HG02798 (cell line): ENCODE measurements around the gene SFT2D3.

Experiments
- ATAC-seq: cut with Tn5 transposase; IDR thresholded peaks from one replicate; pipeline ENCODE4 v1.9.1; 2021; ENCODE audit warnings: mild to moderate bottlenecking; ENCODE audit not compliant: unreplicated experiment, poor library complexity

SFT2D3 gene

DNA sequence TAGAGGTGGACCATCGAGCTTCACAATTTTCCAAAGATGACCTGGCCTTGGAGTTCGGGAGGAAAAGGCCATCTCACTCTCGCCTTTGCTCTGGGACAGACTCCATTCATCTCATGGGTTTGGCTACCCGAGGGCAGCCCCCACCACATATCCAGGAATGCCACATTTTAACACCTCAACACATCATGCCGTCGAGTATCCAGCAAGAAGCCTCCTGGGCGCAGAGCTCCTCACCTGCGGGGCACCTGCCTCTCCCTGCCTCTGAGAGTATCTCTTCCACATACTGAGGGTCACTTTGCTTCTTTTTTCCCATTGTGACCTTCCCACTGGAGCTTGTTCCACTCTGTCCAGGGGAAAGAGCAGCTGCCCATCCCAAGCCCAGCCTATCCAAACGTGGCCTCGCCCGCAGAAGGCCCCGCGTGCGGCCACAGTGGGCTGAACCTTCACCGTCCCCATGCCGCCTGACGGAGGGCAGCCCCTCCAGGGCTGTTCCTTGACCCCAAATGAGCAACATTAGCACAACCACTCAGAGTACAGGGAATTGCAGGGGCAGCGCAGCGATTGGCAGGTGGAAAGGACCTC lies 20.5 kb upstream of the SFT2D3 start:
- ATAC-seq: no peak

DNA sequence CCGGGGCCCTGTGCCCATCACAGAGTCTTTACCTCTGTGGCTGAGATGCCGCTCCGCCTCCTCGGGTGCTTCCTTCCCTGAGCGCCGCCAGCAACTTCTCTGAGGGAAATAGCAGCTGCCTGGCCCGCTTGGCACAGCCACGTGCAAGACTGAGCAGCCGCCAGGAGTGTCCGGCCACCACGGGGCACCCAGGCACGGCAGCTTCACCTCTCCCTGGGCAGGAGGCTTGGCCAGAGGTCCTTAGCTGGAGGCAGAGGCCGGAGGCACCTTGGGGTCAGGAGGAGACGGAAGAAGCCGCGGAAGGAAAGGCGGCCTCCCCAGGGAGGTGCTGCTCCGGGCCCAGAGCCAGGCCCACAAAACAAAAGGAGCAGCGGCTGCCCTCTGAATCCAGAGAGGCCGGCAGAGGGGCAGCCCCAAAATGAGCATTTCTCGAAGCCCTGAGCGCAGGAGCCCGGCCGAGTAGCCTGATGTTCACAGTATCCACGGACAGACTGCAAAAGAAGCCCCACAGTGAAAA lies 20.0 kb upstream of the SFT2D3 start:
- no peak for ATAC-seq

DNA sequence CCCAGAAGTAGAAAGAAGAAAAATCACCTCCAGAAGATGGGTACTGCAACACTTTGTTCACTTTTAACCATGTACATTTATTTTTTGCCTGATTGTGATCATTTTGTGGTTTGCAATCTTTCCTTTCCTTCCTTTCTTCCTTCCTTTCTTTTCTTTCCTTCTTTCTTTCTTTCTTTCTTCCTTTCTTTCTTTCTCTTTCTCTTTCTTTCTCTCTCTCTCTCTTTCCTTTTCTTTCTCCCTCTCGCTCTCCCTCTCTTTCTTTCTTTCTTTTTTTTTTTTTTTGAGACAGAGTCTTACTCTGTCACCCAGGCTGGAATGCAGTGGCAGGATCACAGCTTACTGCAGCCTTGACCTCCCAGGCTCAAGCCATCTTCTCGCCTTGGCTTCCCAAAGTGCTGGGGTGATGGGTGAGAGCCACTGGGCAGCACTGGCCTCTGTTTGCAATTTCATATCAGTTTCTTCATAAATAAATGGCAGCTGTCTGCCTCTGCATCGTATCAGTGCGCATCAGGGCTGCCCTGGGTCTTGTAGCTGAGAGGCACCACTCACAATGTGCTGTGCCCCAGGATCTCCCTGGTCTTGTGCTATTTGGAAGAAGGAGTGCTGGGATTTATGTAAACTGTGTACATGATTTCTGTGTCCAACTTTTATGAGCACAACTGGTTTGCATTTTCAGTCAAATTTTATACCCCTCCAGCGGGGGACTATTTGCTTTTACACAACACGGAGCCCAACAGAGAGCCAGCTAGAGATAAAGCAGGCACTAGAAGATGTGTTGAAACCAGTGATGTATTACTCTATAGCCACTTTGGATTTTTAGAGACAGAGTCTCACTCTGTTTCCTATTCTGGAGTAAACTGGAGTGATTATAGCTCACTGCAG lies 19.1 kb upstream of the SFT2D3 start:
- ATAC-seq: no peak

DNA sequence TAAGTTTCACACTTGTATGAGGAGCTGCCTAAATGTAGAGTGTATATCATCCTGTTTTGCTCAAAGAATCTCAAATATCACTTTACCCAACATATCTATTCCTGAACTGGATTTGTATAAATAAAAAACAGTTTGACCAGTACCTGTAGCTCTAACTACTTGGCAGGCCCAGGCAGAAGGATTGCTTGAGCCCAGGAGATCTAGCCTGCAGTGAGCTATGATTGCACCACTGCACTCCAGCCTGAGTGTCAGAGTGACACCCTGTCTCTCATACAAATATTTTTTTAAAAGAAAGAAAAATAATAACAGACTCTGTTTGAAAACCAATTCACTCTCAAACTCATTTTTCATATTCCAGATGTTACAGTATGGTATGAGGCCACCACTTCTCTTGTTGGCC lies 18.2 kb upstream of the SFT2D3 start:
- no peak for ATAC-seq

DNA sequence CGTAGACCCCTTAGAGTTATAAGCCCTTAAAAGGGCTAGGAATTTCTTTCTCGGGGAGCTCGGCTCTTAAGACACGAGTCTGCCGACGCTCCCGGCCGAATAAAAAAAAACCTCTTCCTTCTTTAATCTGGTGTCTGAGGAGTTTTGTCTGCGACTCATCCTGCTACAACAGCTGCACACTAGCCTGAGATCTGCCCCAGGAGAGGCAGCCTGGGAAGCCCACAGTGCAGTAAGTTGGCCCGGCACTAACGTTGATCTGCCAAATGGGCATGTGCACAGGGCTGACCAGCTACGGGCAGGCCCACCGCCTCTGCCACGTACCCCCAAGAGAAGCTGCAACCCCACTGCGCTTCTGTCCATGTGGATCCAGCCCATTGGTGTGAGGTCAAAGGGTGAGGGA lies 17.5 kb upstream of the SFT2D3 start:
- no peak for ATAC-seq

DNA sequence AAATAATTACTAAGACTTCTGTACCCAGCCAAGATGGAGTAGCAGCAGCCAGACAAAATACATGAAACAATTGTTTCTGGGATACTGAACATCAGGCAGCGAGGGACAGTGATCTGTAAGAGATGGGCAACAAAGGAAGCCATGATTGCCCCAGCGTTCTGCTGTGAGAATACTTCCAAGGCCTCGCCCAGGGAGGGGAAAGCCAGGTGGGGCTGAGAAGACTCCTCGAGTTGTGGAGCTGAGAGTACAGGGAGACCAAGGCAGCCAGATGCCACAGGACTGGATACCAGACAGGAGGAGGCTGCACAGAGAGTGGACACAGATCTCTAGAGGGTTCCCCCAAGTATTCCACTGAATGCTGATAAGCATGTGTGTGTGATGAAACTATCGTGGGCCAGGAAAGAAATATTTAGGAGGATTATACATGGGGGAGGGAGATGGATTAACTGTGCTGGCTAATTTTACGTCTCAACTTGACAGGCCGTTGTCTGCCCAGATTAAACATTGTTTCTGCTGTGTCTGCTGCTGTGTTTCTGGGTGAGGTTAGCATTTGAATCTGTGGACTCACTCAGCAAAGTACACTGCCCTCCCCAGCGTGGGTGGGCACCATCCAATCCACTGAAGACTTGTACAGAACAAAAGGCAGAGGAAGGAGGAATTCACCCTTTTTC lies 15.8 kb upstream of the SFT2D3 start:
- ATAC-seq: no peak

DNA sequence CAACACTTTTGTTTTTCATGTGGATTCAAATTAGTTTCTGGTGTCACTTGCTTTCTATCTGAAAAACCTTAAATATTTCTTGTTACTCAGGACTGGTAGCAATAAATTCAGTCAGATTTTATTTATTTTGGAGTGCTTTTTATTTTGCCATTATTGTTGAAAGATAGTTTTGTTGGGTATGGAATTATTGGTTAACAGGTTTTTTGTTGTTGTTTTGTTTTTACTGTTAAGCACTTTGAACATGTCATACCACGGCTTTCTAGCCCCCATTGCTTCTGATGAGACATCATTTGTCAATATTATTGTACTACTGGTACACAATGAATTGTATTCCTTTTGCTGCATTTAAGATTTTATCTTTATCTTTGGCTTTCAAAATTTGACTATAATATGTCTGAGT lies 12.9 kb upstream of the SFT2D3 start:
- no peak for ATAC-seq

DNA sequence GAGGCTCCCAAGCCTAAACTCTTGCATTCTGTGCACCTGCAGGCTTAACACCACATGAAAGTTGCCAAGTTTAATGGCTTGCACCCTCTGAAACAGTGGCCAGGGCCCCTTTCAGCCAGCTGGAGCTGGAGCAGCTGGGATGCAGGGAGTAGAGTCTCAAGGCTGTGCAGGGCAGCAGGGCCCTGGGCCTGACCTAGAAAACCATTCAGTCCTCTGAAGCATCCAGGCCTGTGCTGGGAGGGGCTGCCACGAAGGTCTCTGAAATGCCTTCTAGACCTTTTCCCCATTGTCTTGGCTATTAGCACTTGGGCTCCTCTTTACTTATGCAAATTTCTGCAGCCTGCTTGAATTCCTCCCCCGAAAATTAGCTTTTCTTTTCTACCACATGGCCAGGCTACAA lies 10.6 kb upstream of the SFT2D3 start:
- ATAC-seq: no peak

DNA sequence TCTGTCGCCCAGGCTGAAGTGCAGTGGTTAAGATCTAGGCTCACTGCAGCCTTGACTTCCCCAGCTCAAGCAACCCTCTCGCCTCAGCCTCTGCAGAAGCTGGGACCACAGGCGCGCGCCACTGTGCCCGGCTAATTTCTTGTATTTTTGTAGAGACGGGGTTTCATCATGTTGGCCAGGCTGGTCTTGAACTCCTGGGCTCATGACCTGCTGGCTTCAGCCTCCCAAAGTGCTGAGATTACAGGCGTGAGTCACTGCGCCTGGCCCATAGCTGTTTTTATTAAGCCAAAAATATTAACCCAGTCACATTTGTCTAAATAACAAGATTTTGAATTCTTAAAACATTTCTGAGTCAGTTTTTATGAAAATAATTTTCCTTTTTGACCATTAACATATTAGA lies 6.3 kb upstream of the SFT2D3 start:
- ATAC-seq: no peak

DNA sequence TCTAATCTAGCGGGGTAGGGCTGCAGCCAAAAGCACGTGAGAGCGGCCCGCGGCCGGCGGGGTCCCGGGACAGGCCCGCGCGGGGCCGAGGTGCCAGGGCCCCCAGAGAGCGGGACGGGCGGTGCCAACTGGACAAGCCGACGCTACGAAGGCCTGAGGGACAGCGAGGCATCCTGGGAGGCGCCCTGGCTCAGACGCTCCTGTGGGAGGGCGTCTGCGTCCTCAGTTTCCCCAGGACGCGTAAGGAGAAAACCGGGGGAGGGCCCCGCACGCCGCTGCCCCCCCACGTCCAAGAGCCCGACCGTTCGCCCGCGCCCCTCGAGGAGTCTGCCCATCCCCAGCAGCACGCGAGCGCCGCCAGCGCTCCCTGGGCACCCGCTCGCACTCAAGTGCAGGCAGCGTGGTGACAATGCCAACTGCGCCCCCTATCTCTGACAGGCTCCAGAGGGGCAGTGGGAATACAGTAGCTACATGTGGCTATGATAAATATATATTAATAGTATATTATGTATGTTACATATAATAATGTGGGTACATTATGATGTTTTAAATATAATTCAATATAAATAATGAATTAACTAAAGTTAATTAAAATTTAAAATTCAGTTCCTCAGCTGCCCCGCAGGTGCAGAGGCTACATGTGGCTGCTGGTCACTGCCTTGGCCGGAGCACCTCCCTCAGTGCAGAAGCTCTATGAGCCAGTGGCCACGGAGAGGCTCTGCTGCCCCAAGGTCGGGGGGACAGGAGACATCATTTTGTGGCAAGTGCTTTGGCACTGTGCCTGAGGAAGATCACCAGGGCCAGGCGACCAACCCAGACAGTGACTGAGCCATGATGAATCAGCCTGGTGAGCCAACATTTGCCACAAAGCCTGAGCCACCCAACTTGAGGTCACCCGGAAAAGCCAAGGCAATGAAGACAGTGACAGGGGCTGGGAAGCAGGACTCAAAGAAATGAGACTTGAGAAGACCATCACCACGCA lies 5.5 kb upstream of the SFT2D3 start:
- no peak for ATAC-seq

DNA sequence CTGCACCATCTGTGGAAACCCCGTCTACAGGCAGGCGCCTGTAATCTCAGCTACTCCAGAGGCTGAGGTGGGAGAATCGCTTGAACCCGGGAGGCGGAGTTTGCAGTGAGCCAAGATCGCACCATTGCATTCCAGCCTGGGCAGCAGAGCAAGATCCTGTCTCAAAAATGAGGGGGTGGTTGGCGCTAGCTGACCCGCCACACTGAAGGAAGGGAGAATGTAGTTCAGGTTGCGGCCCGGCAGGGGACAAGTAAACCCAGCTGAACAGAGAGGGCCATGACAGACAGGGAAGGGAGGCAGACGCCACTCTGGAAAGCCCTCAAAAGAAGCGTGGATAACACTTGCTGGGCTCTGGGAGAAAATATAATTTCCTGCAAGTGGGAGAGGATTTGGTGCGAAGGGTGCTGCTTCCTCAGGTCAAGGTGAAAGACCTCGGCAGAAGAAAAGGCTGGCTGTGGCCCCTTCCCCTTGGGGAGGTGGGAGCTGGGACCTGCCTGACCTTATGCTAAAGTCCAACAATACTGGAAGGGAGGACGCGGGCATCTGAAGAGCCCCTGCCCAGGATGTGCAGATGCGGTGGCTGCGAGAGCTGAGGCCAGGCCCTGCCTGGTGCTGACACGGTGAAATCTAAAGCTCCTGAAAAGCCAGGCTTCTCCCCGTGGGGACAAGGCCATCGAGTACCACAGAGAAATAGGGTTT lies 3.7 kb upstream of the SFT2D3 start:
- ATAC-seq: no peak

DNA sequence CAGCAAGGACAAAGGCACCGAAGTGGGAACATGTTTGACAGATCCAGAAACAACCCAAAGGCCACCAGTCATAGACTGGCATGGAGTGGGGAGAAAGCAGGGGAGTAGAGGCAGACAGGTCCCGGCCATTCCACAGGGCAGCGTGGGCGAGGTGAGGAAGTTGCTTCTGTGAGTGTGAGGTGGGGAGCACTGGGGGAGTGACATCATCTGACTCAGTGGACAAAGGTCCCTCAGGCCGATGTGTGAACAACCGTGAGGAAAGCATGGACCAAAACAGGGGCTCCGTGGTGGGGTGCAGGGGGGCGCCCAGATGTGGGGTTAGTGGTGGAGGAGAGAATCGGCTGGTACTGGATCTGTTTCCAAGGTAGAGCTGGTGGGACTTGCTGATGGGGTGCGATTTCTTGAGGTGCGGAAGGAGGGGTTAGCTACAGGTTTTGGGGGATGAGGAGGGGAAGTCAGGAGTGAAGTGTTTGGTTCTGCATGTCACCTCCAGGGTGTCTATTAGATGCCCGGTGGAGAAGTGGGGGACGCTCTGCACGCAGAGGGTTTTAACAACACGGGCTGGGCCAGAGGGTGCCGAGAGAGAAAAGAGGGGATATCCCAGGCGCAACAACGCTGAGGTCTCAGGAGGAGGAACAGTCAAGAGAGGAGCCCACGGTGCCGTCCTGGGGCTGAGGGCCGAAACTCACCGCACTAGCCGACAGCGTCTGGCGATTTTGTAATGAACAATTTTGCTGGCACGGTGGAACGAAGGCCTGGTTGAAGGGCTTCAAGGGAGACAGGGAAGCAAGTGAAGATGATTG lies 2.5 kb upstream of the SFT2D3 start:
- ATAC-seq: no peak

DNA sequence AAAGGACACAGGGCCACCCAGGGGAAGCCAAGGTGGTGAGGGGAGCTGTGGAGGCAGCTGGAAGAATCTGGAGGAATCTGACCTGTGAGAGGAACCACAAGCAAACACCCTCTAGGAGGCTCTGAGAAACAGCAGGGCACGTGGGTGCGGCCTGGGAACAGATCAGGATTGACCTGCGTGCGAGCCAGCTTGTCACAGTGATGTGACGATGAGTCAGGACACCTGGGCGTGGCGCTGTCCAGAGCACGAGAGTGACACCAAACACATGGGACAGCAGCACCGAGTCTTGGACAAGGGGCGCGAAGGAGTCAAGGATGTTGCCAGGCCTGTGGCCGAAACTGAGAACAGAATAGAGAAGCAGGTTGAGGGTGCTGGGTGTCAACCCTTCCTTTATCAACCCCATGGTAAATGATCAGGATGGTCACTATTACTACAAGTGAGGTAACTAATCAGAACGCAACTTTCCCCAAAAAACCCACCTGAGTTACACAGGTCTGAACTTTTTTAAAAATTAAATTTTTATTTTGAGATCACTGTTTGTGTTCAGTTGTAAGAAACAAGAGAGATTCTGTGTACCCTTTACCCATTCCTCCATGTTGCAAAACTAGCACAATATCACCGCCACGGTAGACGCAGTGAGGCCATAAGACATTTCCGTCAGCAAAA lies 637 bp upstream of the SFT2D3 start:
- ATAC-seq: peak; percentile 57

DNA sequence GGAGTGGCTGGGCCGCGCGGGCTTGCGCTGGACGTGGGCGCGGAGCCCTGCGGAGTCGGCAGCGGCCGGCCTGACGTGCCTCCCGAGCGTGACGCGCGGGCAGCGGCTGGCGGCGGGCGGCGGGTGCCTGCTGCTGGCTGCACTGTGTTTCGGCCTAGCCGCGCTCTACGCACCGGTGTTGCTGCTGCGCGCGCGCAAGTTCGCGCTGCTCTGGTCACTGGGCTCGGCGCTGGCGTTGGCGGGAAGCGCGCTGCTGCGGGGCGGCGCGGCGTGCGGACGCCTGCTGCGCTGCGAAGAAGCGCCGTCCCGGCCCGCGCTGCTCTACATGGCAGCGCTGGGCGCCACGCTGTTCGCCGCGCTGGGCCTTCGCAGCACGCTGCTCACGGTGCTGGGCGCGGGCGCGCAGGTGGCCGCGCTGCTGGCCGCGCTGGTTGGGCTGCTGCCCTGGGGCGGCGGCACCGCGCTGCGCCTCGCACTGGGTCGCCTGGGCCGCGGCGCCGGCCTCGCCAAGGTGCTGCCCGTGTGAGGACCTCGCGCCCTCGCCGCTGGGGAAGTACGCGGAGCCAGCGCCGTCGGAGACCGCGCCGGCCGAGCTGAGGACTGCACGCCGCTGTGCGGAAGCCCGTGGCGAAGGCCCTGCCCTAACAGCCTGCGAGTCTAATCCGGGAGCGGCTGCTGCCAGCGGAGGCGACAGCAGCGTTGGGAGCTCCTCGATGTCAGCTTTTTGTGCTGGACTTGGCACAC lies 526 bp downstream of the SFT2D3 start:
- ATAC-seq: peak; percentile 52

DNA sequence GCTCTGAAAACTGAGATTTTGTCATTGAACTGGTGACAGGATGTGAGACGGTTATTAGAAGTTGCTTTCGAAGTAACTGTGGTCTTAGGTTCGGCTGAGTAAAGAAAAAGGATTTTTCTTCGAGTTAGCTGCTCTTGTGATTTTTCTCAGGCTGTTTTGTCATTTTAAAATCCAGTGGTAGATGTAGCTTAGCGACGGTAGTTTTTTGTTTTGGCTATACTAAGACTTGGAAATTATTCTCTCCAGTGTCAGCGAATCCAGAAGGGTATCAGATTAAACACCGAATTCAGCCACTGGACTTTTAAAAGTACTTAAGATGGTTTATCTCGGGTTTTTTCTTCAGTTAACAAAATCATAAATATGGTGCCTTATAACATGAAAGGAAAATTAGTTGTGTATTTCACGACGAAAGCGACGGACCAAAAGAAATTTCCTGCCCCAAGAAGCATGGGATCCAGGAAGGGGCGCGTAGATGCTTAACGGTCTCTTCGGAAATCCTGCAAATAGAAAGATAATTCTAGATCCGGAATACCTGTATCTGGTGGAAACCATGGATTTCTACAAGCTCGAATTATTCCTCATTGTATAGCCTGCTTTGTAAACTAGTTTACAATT lies 1.2 kb downstream of the SFT2D3 start:
- no peak for ATAC-seq

DNA sequence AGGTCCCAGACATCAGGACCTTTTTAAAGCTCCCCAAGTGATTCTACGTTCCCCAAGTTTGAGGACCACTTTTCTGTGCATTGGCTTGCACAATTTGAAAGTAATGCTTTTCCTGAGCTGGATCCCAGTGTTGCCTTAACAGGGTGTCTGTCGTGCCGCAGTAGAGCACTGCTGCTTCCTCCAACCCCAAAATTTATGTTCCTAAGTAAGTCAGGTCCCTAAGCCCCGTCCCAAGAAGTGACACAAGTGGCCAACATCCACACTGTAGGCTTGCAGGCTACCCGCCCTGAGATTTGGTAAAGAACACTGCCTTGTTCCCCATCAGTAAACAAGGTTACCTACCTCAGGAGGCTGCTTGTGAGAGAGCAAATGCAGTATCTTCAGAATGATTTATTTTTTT lies 2.0 kb downstream of the SFT2D3 start:
- no peak for ATAC-seq
